Peyer's patch (tissue), 4 donors: ENCODE measurements around the gene RND1.

Experiments used
- CTCF ChIP-seq, 6 experiments: fragments of 450-650 bp in 4 of 6; fragments of 200-600 bp in 2 of 6; sonication (generic) in 1 of 6; IDR thresholded peaks; one replicate each; pipeline ENCODE4 v1.5.1; 2017 to 2019; ENCODE audit warnings: antibody characterized with exemption in 6 of 6, mild to moderate bottlenecking in 3 of 6, moderate library complexity in 1 of 6
- POLR2A ChIP-seq, 2 donors: fragments of 450-650 bp; IDR thresholded peaks; one replicate each; pipeline ENCODE4 v1.5.1; 2017; ENCODE audit warnings: antibody characterized with exemption in 2 of 2, mild to moderate bottlenecking in 2 of 2, moderate library complexity in 2 of 2

DNA sequence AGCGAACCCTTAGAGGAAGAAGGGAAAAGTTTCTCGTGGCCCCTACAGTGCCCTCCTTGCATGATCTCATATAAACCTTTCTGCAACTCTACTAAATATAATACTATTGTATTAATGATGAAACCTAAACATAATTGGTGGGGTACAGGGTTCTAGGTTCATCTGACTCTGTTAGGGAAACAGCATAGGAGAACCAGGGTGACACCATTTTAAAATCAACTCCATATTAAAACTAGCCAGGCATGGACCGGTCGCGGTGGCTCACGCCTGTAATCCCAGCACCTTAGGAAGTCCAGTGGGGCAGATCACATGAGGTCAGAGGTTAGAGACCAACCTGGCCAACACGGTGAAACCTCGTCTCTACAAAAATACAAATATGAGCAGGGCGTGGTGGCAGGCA lies 15.0 kb upstream of the RND1 start:
- no peak for TF ChIP-seq CTCF (IDR thresholded peaks at IDR 0.05)
- no peak for TF ChIP-seq POLR2A (IDR thresholded peaks at IDR 0.05)
